Stomach (tissue), 4 donors: Measurements from ENCODE around the gene PDS5A.
"Not testable (repeated sequence)": the region's sequence is repeated elsewhere in the genome, so short reads cannot be mapped to it uniquely, and the experiment has no call there.

Source experiments
- CTCF ChIP-seq, 7 experiments: fragments of 450-650 bp in 4 of 7; fragments of 200-600 bp in 3 of 7; sonication (generic) in 3 of 7; IDR thresholded peaks; one replicate each; pipeline ENCODE4 v1.5.1; 2016 to 2019; ENCODE audit warnings: antibody characterized with exemption in 7 of 7, control low read depth in 2 of 7, mild to moderate bottlenecking in 1 of 7
- POLR2AphosphoS5 ChIP-seq, 3 donors: sonication (generic); formaldehyde crosslinking; IDR thresholded peaks; one replicate each; pipeline ENCODE4 v1.6.1; 2016; ENCODE audit warnings: antibody characterized with exemption in 3 of 3

GRCh38 chr4:40024049-40024448 is 46.3 kb upstream of the PDS5A start:
- not testable (repeated sequence) for TF ChIP-seq POLR2AphosphoS5, CTCF (IDR thresholded peaks at IDR 0.05)
